ENCODE results near the gene TMEM87B.

Gene TMEM87B

GRCh38 chr2:112024231-112024630 lies 30.8 kb upstream of the TMEM87B start:
- DNase-seq (ENCODE audit: low read depth) = no peak
- TF ChIP-seq, protein P1, sequence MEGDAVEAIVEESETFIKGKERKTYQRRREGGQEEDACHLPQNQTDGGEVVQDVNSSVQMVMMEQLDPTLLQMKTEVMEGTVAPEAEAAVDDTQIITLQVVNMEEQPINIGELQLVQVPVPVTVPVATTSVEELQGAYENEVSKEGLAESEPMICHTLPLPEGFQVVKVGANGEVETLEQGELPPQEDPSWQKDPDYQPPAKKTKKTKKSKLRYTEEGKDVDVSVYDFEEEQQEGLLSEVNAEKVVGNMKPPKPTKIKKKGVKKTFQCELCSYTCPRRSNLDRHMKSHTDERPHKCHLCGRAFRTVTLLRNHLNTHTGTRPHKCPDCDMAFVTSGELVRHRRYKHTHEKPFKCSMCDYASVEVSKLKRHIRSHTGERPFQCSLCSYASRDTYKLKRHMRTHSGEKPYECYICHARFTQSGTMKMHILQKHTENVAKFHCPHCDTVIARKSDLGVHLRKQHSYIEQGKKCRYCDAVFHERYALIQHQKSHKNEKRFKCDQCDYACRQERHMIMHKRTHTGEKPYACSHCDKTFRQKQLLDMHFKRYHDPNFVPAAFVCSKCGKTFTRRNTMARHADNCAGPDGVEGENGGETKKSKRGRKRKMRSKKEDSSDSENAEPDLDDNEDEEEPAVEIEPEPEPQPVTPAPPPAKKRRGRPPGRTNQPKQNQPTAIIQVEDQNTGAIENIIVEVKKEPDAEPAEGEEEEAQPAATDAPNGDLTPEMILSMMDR (conservative IDR thresholded peaks at IDR 0.05; ENCODE audit: low read depth, low read length) = no peak
- no peak overlapping the region for H3K4me3 ChIP-seq (ENCODE audit: low read depth, low read length)

GRCh38 chr2:112024896-112025491 lies 30.1 kb upstream of the TMEM87B start:
- H3K4me3 ChIP-seq (ENCODE audit: low read depth, low read length) = no peak overlapping the region
- TF ChIP-seq, protein P1 (conservative IDR thresholded peaks at IDR 0.05; ENCODE audit: low read depth, low read length) = no peak
- DNase-seq (ENCODE audit: low read depth) = no peak

DNA sequence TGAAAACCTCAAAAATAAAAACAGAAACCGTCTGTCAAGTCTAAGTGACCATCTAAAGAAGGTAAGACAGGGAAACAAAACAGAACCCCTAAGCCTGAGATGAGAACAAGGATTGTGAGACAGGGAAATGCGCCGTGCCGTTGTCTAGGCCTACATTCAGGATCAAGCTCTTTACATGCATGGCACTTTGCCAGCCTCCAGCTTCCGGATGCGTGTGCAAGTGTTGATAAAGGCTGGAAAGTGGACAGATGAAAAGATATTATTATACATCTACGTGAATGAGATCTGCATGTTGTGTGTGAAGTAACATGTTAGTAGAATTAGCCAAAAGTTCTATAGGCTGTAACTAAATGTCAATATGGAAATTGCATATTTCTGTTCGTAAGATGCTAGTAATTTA lies 28.6 kb upstream of the TMEM87B start:
- TF ChIP-seq, protein P1 (conservative IDR thresholded peaks at IDR 0.05; ENCODE audit: low read depth, low read length) = no peak
- no peak overlapping the region for H3K4me3 ChIP-seq (ENCODE audit: low read depth, low read length)
- no peak for DNase-seq (ENCODE audit: low read depth)

DNA sequence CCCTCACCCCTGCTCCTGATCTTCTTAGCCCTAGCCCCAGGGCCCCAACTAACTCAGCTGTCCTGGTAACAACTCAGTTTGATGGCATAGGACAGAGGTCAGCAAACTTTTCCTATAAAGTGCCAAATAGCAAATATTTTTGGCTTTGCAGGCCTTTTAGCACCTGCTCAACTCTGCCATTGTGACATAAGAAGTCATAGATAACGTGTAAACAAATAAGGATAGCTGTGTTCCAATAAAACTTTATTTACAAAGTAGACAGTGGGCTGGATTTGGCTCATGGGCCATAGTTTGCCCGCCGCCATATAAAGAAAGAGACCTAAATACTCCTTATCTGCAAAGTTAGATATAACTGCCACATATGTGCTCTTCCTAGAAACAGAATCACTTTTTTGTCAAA lies 27.3 kb upstream of the TMEM87B start:
- TF ChIP-seq, protein P1 (conservative IDR thresholded peaks at IDR 0.05; ENCODE audit: low read depth, low read length) = no peak
- no peak overlapping the region for H3K4me3 ChIP-seq (ENCODE audit: low read depth, low read length)
- DNase-seq (ENCODE audit: low read depth) = no peak

DNA sequence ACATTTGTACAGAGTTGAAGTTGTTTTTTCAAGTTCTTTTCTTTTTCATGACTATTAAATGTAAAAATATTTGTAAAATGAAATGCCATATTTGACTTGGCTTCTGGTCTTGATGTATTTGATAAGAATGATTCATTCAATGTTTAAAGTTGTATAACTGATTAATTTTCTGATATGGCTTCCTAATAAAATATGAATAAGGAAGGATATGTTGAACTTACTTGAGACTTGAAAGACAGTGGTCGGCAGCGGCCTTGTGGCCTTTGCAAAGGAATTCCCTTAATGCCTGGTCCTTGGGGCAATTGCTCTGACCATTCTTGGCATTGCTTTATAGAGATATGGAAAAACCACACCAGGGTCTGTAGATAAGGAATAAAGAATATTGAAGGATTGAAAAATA lies 25.9 kb upstream of the TMEM87B start:
- DNase-seq (ENCODE audit: low read depth) = no peak
- no peak overlapping the region for H3K4me3 ChIP-seq (ENCODE audit: low read depth, low read length)
- TF ChIP-seq, protein P1 (conservative IDR thresholded peaks at IDR 0.05; ENCODE audit: low read depth, low read length) = no peak

DNA sequence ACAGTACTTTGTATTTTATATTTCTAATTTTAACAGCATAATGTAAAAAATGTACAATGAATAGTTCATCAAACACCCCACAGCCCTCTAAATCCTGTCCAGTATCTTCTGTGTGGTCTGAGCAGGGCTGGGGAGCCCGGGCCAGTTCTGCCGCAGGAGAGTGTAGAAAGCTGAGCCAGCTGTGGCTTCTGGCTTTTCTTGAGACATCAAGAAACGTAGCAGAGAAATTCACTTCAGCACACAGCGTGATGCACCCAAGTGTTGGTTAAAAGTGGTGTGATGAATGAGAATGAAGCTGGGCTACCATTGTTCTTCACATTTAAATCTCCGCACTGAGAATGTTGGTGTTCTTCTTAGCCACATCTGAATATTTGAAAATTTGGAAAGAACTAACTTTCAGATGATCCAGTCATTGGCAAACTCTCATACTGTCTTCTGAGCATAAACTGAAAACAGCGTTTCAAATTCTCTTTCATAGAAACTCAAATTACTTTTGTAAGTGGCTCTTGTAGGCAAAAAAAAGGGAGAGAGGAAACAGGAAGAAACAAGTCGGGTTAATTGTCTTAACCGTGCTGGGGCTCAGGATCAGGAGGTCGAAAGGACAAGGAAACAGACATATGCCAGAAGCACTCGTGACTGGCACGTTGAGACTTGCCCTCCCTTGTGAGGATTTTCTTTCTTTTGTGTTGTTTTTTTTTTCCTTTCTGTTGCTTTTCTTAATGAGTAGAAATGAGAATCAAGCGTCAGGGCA lies 23.4 kb upstream of the TMEM87B start:
- H3K4me3 ChIP-seq (ENCODE audit: low read depth, low read length) = no peak overlapping the region
- TF ChIP-seq, protein P1 (conservative IDR thresholded peaks at IDR 0.05; ENCODE audit: low read depth, low read length) = no peak
- peak; percentile 57 for DNase-seq (ENCODE audit: low read depth)

DNA sequence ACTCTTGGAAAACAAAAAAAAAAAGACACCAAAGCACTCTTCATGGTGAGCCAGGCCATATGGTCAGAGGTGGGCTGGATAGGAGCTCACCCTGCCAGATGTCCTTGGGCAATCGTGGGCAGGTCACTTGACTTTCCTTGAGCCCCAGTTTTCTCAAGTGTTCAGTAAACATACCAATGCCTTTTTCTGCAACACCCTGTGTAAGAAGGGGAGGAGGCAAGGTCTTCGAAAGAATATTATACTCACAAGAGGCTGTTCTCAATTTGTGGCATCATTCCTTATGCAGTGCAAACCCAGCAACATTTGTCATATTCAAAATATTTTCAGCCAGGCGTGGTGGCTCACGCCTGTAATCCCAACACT lies 22.9 kb upstream of the TMEM87B start:
- DNase-seq (ENCODE audit: low read depth) = peak; percentile 19
- TF ChIP-seq, protein P1 (conservative IDR thresholded peaks at IDR 0.05; ENCODE audit: low read depth, low read length) = no peak
- no peak overlapping the region for H3K4me3 ChIP-seq (ENCODE audit: low read depth, low read length)

Measured in choroid plexus epithelial cell (primary cell).